Tibial nerve (tissue), 4 donors: Measurements from ENCODE around the gene CHST14.

ENCODE experiments used
- CTCF ChIP-seq, 5 experiments: fragments of 200-600 bp in 3 of 5; fragments of 450-650 bp in 2 of 5; sonication (generic) in 3 of 5; IDR thresholded peaks; one replicate each; pipeline ENCODE4 v1.5.1; 2016 to 2019; ENCODE audit warnings: antibody characterized with exemption in 5 of 5, mild to moderate bottlenecking in 3 of 5, moderate library complexity in 2 of 5
- EP300 ChIP-seq, 2 donors: sonication (generic); formaldehyde crosslinking; IDR thresholded peaks; one replicate each; pipeline ENCODE4 v1.6.1; 2017; ENCODE audit warnings: antibody characterized with exemption in 2 of 2, mild to moderate bottlenecking in 1 of 2
- POLR2A ChIP-seq, 2 donors: fragments of 450-650 bp; IDR thresholded peaks; one replicate each; pipeline ENCODE4 v1.6.1; 2017; ENCODE audit warnings: antibody characterized with exemption in 2 of 2, mild to moderate bottlenecking in 2 of 2, moderate library complexity in 2 of 2

- TF ChIP-seq CTCF (IDR thresholded peaks at IDR 0.05) (no peak), POLR2A (IDR thresholded peaks at IDR 0.05) (no peak), EP300 (IDR thresholded peaks at IDR 0.05) (no peak)
Observed at GRCh38 chr15:40498418-40498817, 27.6 kb downstream of the CHST14 start.
